BE2C (cell line): ENCODE results near the gene ZNF343.

Source experiments
- DNase-seq: peaks from one replicate; pipeline ENCODE4 v3.0.0-alpha.2; 2020
- H3K27me3 ChIP-seq: fragments of 250-450 bp; sonication (Bioruptor Pico); 2 replicates; pipeline ENCODE4 v1.5.1; 2020; ENCODE audit warnings: mild to moderate bottlenecking
- H3K36me3 ChIP-seq: fragments of 250-450 bp; sonication (Bioruptor Pico); 2 replicates; pipeline ENCODE4 v1.5.1; 2020; ENCODE audit warnings: mild to moderate bottlenecking
- H3K4me1 ChIP-seq: fragments of 250-450 bp; sonication (Bioruptor Pico); 2 replicates; pipeline ENCODE4 v1.5.1; 2020
- H3K4me3 ChIP-seq: 2 replicates; pipeline ENCODE4 v1.5.1; 2011; ENCODE audit warnings: low read depth, low read length
- H3K9me3 ChIP-seq: fragments of 250-450 bp; sonication (Bioruptor Pico); 2 replicates; pipeline ENCODE4 v1.5.1; 2020
- CTCF ChIP-seq: IDR thresholded peaks from 2 replicates; pipeline ENCODE4 v1.5.1; 2012; ENCODE audit warnings: mild to moderate bottlenecking, low read depth, low read length

The ZNF343 gene

GRCh38 chr20:2451422-2451821 lies 57.3 kb downstream of the ZNF343 start:
- H3K36me3 ChIP-seq: no peaks in the 10 kb centered on the region
- no peaks in the 10 kb centered on the region for H3K9me3 ChIP-seq
- H3K4me1 ChIP-seq: no peaks in the 10 kb centered on the region
- H3K27me3 ChIP-seq: no peaks in the 10 kb centered on the region
- no peak for TF ChIP-seq CTCF
- DNase-seq: no peak
- no peak overlapping the region for H3K4me3 ChIP-seq

- TF ChIP-seq CTCF: no peak
- Histone ChIP-seq H3K36me3 (no peaks in the 10 kb centered on the region), H3K9me3 (no peaks in the 10 kb centered on the region), H3K4me1 (no peaks in the 10 kb centered on the region), H3K4me3 (no peak overlapping the region), H3K27me3 (no peaks in the 10 kb centered on the region)
- no peak for DNase-seq
Measured at GRCh38 chr20:2449386-2449785, 59.3 kb downstream of the ZNF343 start.

- no peak for DNase-seq
- H3K27me3 ChIP-seq: no peaks in the 10 kb centered on the region
- H3K36me3 ChIP-seq: no peaks in the 10 kb centered on the region
- no peak for TF ChIP-seq CTCF
- no peak overlapping the region for H3K4me3 ChIP-seq
- no peaks in the 10 kb centered on the region for H3K4me1 ChIP-seq
- H3K9me3 ChIP-seq: no peaks in the 10 kb centered on the region
Measured at GRCh38 chr20:2446845-2447244, 61.9 kb downstream of the ZNF343 start.
